ENCODE results near the gene TMC5.

- TF ChIP-seq EP300 (IDR thresholded peaks at IDR 0.05) (no peak), CTCF (IDR thresholded peaks at IDR 0.05) (no peak), POLR2A (IDR thresholded peaks at IDR 0.05) (no peak)
These were observed 107.1 kb downstream of the TMC5 start for GRCh38 chr16:19524616-19525384.
